MM.1S (cell line): ENCODE results near the gene ZNF844.

ENCODE experiments used
- EZH2 ChIP-seq: fragments of 300-600 bp; sonication (generic); optimal IDR thresholded peaks from 2 replicates; pipeline ENCODE3; 2017; ENCODE audit warnings: low read depth, mild to moderate bottlenecking, antibody characterized with exemption, low read length, mixed read lengths
- EZH2phosphoT487 ChIP-seq: fragments of 300-600 bp; sonication (generic); IDR thresholded peaks from 2 replicates; pipeline ENCODE4 v1.6.1; 2018; ENCODE audit warnings: antibody characterized with exemption, low read length
- TF ChIP-seq, protein P1 (sequence below): fragments of 300-600 bp; sonication (generic); IDR thresholded peaks from 2 replicates; pipeline ENCODE4 v1.5.1; 2016; ENCODE audit warnings: antibody characterized with exemption, low read length, mixed read lengths

DNA sequence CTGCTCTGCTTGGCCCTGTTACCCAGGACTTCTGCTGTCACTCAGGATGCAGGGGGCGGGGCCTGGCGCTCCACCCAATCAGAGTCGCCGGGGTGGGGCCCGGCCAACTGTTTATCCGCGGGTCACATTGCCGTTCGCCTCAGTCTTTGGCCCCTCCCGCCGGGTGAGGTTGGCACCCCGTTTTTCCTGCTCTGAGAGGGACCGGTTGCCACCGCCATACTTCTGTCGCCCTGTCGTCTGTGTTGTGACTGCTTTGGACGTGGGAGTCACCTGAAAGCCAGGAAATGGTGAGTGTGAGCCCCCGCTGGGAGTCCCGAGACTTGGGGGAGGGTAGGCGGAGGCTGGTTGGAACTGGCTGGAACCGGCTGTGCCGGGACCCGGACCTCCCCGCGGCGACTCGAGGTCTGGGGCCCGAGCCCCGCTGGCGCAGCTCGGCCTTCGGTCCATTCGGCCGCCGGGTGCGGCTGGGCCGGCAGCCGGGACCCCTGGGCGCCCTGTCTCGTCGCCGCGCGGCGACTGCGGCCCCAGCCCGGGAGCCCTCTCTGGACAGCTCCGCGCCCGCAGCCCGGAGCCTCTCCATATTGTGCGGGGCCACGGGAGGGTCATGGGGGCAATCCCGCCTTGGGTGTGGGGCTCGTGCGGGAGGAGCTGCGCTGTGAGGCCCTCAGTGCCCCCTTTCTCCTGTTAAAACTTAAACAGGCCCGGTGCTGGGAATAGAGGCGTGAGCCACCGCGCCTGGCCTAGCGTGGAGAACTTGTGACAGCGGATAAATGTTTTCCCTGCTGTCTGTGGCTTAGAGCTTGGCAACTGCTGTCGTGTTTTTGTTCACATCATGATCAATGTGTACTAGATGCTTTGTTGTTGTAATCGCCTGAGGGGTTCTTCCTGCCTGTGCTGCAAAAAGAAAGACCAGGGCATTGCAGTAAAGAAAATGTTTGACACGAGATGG, at the start of gene ZNF844:
- TF ChIP-seq, protein P1, sequence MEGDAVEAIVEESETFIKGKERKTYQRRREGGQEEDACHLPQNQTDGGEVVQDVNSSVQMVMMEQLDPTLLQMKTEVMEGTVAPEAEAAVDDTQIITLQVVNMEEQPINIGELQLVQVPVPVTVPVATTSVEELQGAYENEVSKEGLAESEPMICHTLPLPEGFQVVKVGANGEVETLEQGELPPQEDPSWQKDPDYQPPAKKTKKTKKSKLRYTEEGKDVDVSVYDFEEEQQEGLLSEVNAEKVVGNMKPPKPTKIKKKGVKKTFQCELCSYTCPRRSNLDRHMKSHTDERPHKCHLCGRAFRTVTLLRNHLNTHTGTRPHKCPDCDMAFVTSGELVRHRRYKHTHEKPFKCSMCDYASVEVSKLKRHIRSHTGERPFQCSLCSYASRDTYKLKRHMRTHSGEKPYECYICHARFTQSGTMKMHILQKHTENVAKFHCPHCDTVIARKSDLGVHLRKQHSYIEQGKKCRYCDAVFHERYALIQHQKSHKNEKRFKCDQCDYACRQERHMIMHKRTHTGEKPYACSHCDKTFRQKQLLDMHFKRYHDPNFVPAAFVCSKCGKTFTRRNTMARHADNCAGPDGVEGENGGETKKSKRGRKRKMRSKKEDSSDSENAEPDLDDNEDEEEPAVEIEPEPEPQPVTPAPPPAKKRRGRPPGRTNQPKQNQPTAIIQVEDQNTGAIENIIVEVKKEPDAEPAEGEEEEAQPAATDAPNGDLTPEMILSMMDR = no peak
- no peak for TF ChIP-seq EZH2
- TF ChIP-seq EZH2phosphoT487 = no peak
